Hepatocyte (in vitro differentiated cells): ENCODE data around the gene CA12.

ENCODE experiments used
- CTCF ChIP-seq: fragments of 200-600 bp; sonication (generic); IDR thresholded peaks from 2 replicates; pipeline ENCODE4 v1.5.1; 2016; ENCODE audit warnings: antibody characterized with exemption, mild to moderate bottlenecking; ENCODE audit not compliant: poor library complexity
- EZH2 ChIP-seq: fragments of 200-600 bp; sonication (generic); IDR thresholded peaks from 2 replicates; pipeline ENCODE4 v1.6.1; 2016; ENCODE audit warnings: antibody characterized with exemption, mild to moderate bottlenecking, borderline replicate concordance

GRCh38 chr15:63392361-63393009 is 10.8 kb upstream of the CA12 start:
- no peak for TF ChIP-seq CTCF
- no peak for TF ChIP-seq EZH2
